WTC11 (cell line): ENCODE results near the gene NUP210L. TPM values are rescaled to one million over a fixed set of nuclear protein-coding genes. Genes with fewer than 3 reads are reported as not detected.

Source experiments
- ATAC-seq: fragments of 200-7000 bp; cut with Tn5 transposase; 2 replicates; pipeline ENCODE4 v1.10.0; 2021; ENCODE audit warnings: mild to moderate bottlenecking, moderate library complexity
- CTCF ChIA-PET: fragments of 300-600 bp; sonication (Branson Sonifier 250); formaldehyde crosslinking; loops from one replicate; lab custom pipeline; 2021; ENCODE audit warnings: antibody characterized with exemption; lab: Charles Lee
- POLR2A ChIA-PET: fragments of 350-600 bp; sonication (Branson Sonifier 250); formaldehyde crosslinking; loops from one replicate; lab custom pipeline; 2021; ENCODE audit warnings: antibody characterized with exemption; lab: Charles Lee
- DNase-seq: peaks from one replicate; pipeline ENCODE4 v3.0.0; 2021; ENCODE audit warnings: low spot score
- H3K27ac Mint-ChIP-seq: 2 replicates; pipeline ENCODE4 v1.8.0; 2021; ENCODE audit warnings: mixed read lengths
- H3K27me3 Mint-ChIP-seq: 2 replicates; pipeline ENCODE4 v1.8.0; 2021; ENCODE audit warnings: low read depth, mild to moderate bottlenecking, moderate library complexity, mixed read lengths
- H3K36me3 Mint-ChIP-seq: 2 replicates; pipeline ENCODE4 v1.8.0; 2021; ENCODE audit warnings: mixed read lengths
- H3K4me1 Mint-ChIP-seq: 2 replicates; pipeline ENCODE4 v1.8.0; 2022; ENCODE audit warnings: mixed read lengths
- H3K4me3 Mint-ChIP-seq: 2 replicates; pipeline ENCODE4 v1.8.0; 2021; ENCODE audit warnings: mild to moderate bottlenecking, moderate library complexity, mixed read lengths
- H3K9me3 Mint-ChIP-seq: 2 replicates; pipeline ENCODE4 v1.8.0; 2021; ENCODE audit warnings: mixed read lengths
- ATF1 ChIP-seq: sonication (generic); formaldehyde crosslinking; IDR thresholded peaks from 2 replicates; pipeline ENCODE4 v1.8.1; 2023; ENCODE audit warnings: mild to moderate bottlenecking, moderate library complexity, missing genetic modification reagents
- FOXP4 ChIP-seq: sonication (generic); formaldehyde crosslinking; IDR thresholded peaks from 2 replicates; pipeline ENCODE4 v1.8.0; 2022; ENCODE audit warnings: mild to moderate bottlenecking, missing genetic modification reagents
- HMGA2 ChIP-seq: fragments of 250-450 bp; sonication (Bioruptor Pico); IDR thresholded peaks from 2 replicates; pipeline ENCODE4 v1.4.0; 2021; ENCODE audit warnings: mild to moderate bottlenecking, moderate library complexity
- MLX ChIP-seq: sonication (generic); formaldehyde crosslinking; IDR thresholded peaks from 2 replicates; pipeline ENCODE4 v1.8.1; 2023; ENCODE audit warnings: mild to moderate bottlenecking, missing genetic modification reagents, moderate library complexity
- NFATC4 ChIP-seq: fragments of 250-450 bp; sonication (Bioruptor Pico); IDR thresholded peaks from 2 replicates; pipeline ENCODE4 v1.9.0; 2021; ENCODE audit warnings: mild to moderate bottlenecking
- OVOL2 ChIP-seq: fragments of 250-450 bp; sonication (Bioruptor Pico); IDR thresholded peaks from 2 replicates; pipeline ENCODE4 v1.9.0; 2021; ENCODE audit warnings: mild to moderate bottlenecking, borderline replicate concordance
- SMAD3 ChIP-seq: sonication (generic); formaldehyde crosslinking; IDR thresholded peaks from 2 replicates; pipeline ENCODE4 v1.8.0; 2022; ENCODE audit warnings: missing genetic modification reagents, mild to moderate bottlenecking, borderline replicate concordance
- USF1 ChIP-seq: sonication (generic); formaldehyde crosslinking; IDR thresholded peaks from 2 replicates; pipeline ENCODE4 v1.8.0; 2022; ENCODE audit warnings: mild to moderate bottlenecking, missing genetic modification reagents
- USF2 ChIP-seq: sonication (generic); formaldehyde crosslinking; IDR thresholded peaks from 2 replicates; pipeline ENCODE4 v1.8.1; 2023; ENCODE audit warnings: mild to moderate bottlenecking, missing genetic modification reagents, moderate library complexity
- ZBTB21 ChIP-seq: sonication (generic); formaldehyde crosslinking; IDR thresholded peaks from 2 replicates; pipeline ENCODE4 v1.8.1; 2023; ENCODE audit warnings: mild to moderate bottlenecking, missing genetic modification reagents, borderline replicate concordance
- ZNF281 ChIP-seq: sonication (generic); formaldehyde crosslinking; IDR thresholded peaks from 2 replicates; pipeline ENCODE4 v1.8.0; 2023; ENCODE audit warnings: mild to moderate bottlenecking, missing genetic modification reagents
- total RNA-seq: library from RNA; stranded (reverse); gene quantifications from 3 replicates; pipeline ENCODE4 v1.2.3, GENCODE V29; 2021
- TF ChIP-seq, protein P1 (sequence below): sonication (generic); formaldehyde crosslinking; IDR thresholded peaks from 2 replicates; pipeline ENCODE4 v1.8.1; 2022; ENCODE audit warnings: low read depth, mild to moderate bottlenecking, moderate library complexity, missing genetic modification reagents, borderline replicate concordance
- TF ChIP-seq, protein P2 (sequence below): sonication (generic); formaldehyde crosslinking; IDR thresholded peaks from 2 replicates; pipeline ENCODE4 v1.8.0; 2023; ENCODE audit warnings: missing genetic modification reagents
- TF ChIP-seq, protein P3 (sequence below): fragments of 200-600 bp; IDR thresholded peaks from 2 replicates; pipeline ENCODE4 v1.8.0; 2022; ENCODE audit warnings: antibody characterized with exemption
- TF ChIP-seq, protein P4 (sequence below): sonication (generic); formaldehyde crosslinking; IDR thresholded peaks from 2 replicates; pipeline ENCODE4 v1.8.0; 2022; ENCODE audit warnings: missing genetic modification reagents
- TF ChIP-seq, protein P5 (sequence below): sonication (generic); formaldehyde crosslinking; IDR thresholded peaks from 2 replicates; pipeline ENCODE4 v1.8.1; 2022; ENCODE audit warnings: missing genetic modification reagents, borderline replicate concordance
- TF ChIP-seq, protein P6 (sequence below): fragments of 250-450 bp; sonication (Bioruptor Pico); IDR thresholded peaks from 2 replicates; pipeline ENCODE4 v1.9.0; 2021; ENCODE audit warnings: mild to moderate bottlenecking

Gene NUP210L
- total RNA-seq, 1 experiment from 2014 or later = 0.02 TPM

- no peaks in the 10 kb centered on the region for H3K4me1 Mint-ChIP-seq
- H3K4me3 Mint-ChIP-seq = no peak overlapping the region
- H3K27ac Mint-ChIP-seq = no peak overlapping the region
- no peaks in the 10 kb centered on the region; the same call in 1 of the 2 replicates for H3K27me3 Mint-ChIP-seq
- no peak for DNase-seq
- CTCF ChIA-PET = interaction anchor here (1.8 kb wide), 1 partner anchor 11 kb away, joined by 5 read pairs; no protein-coding TSS in a partner anchor
- no peaks in the 10 kb centered on the region for H3K9me3 Mint-ChIP-seq
- ATAC-seq = no peak
- no peaks in the 10 kb centered on the region for H3K36me3 Mint-ChIP-seq
- POLR2A ChIA-PET = no interaction called here
- TF ChIP-seq MLX = no peak
- no peak for TF ChIP-seq NFATC4 (CRISPR knock-in tag)
- no peak for TF ChIP-seq ATF1 (CRISPR knock-in tag)
- no peak for TF ChIP-seq OVOL2 (CRISPR knock-in tag)
- TF ChIP-seq USF2 (CRISPR knock-in tag) = no peak
- TF ChIP-seq, protein P1, sequence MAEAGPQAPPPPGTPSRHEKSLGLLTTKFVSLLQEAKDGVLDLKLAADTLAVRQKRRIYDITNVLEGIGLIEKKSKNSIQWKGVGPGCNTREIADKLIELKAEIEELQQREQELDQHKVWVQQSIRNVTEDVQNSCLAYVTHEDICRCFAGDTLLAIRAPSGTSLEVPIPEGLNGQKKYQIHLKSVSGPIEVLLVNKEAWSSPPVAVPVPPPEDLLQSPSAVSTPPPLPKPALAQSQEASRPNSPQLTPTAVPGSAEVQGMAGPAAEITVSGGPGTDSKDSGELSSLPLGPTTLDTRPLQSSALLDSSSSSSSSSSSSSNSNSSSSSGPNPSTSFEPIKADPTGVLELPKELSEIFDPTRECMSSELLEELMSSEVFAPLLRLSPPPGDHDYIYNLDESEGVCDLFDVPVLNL = no peak
- no peak for TF ChIP-seq ZNF281
- no peak for TF ChIP-seq SMAD3 (CRISPR knock-in tag)
- TF ChIP-seq, protein P2, sequence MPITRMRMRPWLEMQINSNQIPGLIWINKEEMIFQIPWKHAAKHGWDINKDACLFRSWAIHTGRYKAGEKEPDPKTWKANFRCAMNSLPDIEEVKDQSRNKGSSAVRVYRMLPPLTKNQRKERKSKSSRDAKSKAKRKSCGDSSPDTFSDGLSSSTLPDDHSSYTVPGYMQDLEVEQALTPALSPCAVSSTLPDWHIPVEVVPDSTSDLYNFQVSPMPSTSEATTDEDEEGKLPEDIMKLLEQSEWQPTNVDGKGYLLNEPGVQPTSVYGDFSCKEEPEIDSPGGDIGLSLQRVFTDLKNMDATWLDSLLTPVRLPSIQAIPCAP (CRISPR knock-in tag) = no peak
- TF ChIP-seq, protein P3, sequence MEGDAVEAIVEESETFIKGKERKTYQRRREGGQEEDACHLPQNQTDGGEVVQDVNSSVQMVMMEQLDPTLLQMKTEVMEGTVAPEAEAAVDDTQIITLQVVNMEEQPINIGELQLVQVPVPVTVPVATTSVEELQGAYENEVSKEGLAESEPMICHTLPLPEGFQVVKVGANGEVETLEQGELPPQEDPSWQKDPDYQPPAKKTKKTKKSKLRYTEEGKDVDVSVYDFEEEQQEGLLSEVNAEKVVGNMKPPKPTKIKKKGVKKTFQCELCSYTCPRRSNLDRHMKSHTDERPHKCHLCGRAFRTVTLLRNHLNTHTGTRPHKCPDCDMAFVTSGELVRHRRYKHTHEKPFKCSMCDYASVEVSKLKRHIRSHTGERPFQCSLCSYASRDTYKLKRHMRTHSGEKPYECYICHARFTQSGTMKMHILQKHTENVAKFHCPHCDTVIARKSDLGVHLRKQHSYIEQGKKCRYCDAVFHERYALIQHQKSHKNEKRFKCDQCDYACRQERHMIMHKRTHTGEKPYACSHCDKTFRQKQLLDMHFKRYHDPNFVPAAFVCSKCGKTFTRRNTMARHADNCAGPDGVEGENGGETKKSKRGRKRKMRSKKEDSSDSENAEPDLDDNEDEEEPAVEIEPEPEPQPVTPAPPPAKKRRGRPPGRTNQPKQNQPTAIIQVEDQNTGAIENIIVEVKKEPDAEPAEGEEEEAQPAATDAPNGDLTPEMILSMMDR = no peak
- no peak for TF ChIP-seq FOXP4 (CRISPR knock-in tag)
- TF ChIP-seq, protein P4, sequence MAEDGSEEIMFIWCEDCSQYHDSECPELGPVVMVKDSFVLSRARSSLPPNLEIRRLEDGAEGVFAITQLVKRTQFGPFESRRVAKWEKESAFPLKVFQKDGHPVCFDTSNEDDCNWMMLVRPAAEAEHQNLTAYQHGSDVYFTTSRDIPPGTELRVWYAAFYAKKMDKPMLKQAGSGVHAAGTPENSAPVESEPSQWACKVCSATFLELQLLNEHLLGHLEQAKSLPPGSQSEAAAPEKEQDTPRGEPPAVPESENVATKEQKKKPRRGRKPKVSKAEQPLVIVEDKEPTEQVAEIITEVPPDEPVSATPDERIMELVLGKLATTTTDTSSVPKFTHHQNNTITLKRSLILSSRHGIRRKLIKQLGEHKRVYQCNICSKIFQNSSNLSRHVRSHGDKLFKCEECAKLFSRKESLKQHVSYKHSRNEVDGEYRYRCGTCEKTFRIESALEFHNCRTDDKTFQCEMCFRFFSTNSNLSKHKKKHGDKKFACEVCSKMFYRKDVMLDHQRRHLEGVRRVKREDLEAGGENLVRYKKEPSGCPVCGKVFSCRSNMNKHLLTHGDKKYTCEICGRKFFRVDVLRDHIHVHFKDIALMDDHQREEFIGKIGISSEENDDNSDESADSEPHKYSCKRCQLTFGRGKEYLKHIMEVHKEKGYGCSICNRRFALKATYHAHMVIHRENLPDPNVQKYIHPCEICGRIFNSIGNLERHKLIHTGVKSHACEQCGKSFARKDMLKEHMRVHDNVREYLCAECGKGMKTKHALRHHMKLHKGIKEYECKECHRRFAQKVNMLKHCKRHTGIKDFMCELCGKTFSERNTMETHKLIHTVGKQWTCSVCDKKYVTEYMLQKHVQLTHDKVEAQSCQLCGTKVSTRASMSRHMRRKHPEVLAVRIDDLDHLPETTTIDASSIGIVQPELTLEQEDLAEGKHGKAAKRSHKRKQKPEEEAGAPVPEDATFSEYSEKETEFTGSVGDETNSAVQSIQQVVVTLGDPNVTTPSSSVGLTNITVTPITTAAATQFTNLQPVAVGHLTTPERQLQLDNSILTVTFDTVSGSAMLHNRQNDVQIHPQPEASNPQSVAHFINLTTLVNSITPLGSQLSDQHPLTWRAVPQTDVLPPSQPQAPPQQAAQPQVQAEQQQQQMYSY (CRISPR knock-in tag) = no peak
- no peak for TF ChIP-seq HMGA2
- TF ChIP-seq, protein P5, sequence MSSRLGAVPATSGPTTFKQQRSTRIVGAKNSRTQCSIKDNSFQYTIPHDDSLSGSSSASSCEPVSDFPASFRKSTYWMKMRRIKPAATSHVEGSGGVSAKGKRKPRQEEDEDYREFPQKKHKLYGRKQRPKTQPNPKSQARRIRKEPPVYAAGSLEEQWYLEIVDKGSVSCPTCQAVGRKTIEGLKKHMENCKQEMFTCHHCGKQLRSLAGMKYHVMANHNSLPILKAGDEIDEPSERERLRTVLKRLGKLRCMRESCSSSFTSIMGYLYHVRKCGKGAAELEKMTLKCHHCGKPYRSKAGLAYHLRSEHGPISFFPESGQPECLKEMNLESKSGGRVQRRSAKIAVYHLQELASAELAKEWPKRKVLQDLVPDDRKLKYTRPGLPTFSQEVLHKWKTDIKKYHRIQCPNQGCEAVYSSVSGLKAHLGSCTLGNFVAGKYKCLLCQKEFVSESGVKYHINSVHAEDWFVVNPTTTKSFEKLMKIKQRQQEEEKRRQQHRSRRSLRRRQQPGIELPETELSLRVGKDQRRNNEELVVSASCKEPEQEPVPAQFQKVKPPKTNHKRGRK = no peak
- no peak for TF ChIP-seq USF1 (CRISPR knock-in tag)
- TF ChIP-seq ZBTB21 (CRISPR knock-in tag) = no peak
- TF ChIP-seq, protein P6, sequence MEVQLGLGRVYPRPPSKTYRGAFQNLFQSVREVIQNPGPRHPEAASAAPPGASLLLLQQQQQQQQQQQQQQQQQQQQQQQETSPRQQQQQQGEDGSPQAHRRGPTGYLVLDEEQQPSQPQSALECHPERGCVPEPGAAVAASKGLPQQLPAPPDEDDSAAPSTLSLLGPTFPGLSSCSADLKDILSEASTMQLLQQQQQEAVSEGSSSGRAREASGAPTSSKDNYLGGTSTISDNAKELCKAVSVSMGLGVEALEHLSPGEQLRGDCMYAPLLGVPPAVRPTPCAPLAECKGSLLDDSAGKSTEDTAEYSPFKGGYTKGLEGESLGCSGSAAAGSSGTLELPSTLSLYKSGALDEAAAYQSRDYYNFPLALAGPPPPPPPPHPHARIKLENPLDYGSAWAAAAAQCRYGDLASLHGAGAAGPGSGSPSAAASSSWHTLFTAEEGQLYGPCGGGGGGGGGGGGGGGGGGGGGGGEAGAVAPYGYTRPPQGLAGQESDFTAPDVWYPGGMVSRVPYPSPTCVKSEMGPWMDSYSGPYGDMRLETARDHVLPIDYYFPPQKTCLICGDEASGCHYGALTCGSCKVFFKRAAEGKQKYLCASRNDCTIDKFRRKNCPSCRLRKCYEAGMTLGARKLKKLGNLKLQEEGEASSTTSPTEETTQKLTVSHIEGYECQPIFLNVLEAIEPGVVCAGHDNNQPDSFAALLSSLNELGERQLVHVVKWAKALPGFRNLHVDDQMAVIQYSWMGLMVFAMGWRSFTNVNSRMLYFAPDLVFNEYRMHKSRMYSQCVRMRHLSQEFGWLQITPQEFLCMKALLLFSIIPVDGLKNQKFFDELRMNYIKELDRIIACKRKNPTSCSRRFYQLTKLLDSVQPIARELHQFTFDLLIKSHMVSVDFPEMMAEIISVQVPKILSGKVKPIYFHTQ (CRISPR knock-in tag) = no peak
Observed at GRCh38 chr1:154115180-154115579, 39.7 kb downstream of the NUP210L start.
